ENCODE measurements around the gene WIPF2.

DNA sequence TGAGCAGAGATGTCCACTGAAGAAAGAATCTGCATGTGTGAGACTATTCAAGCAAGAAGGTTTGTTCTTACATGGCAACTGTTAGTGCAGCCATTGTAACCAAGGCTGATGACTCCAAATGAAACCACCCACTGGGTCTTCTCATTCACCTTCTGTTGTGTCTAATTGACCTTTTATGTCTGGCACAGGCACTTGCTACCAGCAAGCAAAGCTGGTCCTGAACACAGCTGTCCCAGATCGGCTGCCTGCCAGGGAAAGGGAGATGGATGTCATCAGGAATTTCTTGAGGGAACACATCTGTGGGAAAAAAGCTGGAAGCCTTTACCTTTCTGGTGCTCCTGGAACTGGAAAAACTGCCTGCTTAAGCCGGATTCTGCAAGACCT, 72.2 kb downstream of the WIPF2 start:
- no peak for TF ChIP-seq YY1 (IDR thresholded peaks at IDR 0.05; ENCODE audit: insufficient read depth, insufficient read length)
- no peak for TF ChIP-seq ZNF274 (IDR thresholded peaks at IDR 0.05; ENCODE audit: low read depth, low read length)
